HG02763 (cell line): Measurements from ENCODE around the gene GABRB3.

ENCODE experiments used
- ATAC-seq: cut with Tn5 transposase; IDR thresholded peaks from one replicate; pipeline ENCODE4 v1.9.1; 2021; ENCODE audit warnings: mild to moderate bottlenecking, moderate library complexity; ENCODE audit not compliant: unreplicated experiment

GABRB3 gene

DNA sequence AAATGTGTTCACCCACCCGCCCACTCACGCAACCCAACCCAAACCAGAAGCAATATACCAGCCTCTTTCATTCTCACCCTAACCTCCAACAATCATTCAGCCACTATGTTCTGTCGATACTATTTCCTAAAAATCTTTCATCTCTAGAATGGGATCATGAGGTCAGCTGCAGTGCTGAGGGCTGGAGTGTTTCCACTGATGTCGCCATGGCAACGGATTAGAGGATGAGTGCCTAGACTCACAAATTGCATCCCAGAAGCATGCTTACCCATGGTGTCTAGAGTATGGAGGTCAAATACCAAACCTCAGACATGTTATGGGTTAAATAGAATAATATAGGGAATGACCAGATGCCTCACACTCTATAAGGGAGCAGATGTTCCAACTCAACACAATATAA lies 138.5 kb downstream of the GABRB3 start:
- ATAC-seq: no peak

DNA sequence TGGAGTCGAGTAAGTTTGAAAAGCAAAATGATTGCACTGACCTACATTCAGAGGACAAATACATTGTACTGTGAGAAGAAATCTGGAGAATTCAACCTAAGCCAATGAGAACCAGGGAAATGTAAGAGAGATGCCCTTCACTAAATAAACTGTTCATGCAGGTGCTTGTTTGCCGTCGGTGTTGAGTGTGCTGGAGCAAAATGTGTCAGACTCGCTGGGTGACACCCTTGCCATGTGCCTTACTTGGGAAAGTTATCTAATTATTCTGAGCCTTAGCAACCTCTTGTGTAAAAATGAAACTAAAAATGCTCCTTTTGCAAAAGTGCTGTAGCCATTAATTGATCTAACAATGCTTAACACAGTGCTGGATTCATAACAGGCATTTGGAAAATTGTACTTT lies 140.4 kb downstream of the GABRB3 start:
- ATAC-seq: no peak

DNA sequence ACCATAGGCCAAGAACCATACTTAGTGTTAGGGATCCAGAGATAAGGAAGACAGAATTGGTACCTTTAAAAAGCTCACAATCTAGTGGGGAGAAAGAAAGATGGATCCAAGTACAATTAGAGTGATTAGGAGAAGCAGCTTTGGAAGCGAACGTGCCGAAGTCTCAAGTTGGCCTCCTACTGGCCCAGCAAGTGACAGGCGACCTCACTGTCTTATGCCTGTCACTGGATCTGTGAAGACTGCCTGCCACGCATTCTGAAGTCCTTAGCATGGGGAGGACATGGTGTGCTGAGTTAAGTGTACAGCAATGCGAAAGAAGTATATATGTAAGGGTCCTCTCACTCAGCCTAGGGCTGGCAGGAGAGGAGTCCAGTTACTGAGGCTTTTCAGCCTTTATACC lies 141.0 kb downstream of the GABRB3 start:
- ATAC-seq: no peak

DNA sequence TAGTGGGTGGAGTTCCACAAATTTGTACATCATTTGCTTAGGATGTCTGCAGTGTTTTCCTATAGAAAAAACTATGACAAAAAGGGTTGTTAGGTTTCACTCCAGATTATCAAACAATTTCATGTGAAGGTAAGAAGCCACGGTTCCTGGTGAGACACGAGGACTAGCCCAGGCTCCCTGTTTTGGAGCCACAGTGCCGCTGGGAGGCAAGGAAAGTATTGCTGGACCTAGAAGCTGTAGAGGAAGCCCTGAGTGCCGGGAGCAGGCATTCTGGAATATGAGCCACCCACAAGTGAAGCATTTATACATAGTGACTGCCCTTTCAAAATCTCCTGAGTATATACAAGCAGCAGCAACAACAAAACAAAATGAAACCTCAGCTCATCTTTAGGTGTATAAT lies 142.0 kb downstream of the GABRB3 start:
- no peak for ATAC-seq

DNA sequence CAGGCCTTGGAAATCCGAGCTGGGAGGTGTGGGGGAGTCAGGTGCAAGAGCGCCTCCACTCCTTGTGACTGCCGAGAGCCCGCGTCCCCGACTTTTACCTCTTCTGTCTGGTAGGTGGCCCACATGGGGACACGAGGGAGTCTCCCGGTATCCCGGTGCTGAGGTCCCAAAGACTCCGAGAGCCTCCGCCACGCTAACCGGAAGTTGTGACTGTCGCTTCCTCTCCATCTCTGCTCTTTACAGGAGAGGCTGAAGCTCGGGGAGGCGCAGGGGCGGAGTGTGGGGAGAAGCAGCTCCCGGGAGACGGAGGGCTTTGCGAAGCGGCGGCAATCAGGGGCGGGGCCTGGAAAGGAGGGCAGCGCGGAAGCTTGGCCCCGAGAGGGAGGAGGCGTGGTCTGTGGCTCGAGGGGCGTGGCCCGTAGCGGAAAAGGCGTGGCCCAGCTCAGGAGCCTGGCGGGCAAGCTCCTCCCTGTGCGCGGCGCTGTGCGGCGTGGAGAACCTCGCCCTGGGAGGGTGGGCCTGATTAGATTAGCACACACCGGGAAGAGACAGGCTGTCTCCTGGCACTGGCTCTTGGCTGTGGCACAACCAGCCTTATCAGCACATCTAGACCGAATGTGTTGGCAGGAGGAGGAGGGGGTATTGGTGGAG lies 143.9 kb downstream of the GABRB3 start:
- ATAC-seq: no peak

DNA sequence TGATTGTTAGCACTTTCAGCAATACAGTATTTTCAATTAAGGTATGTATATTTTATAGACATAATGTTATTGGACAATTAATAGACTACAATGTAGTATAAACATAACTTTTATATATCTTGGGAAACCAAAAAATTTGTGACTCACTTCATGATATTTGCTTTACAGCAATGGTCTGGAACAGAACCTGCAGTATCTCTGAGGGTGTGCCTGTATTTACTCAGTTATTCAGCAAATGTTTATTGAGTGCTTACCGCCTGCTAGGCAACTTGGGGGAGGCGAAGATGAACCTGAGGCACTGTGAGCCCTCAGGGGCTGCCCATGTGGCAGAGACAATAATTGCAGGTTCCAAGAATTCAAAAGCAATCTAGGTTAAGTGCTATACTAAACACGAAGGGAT lies 144.8 kb downstream of the GABRB3 start:
- no peak for ATAC-seq

DNA sequence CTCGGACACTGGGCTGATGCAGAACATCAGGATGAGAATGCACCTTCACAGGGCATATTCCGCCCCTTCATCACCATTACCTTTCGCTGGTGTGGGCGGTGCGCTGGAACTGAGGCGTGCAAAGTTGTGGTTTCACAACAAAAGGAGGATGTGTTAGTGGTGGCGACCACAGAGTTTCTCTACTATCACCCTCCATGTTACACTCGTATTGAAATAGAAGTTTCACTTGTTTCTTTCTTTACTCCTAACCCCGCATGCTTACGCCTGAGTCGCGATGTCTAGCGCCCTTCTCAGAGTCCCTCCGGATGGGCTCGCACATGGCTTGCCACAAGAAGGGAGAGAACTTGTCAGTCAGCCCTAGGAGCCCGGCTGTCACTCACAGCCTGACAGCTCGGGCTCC lies 148.7 kb downstream of the GABRB3 start:
- ATAC-seq: no peak

DNA sequence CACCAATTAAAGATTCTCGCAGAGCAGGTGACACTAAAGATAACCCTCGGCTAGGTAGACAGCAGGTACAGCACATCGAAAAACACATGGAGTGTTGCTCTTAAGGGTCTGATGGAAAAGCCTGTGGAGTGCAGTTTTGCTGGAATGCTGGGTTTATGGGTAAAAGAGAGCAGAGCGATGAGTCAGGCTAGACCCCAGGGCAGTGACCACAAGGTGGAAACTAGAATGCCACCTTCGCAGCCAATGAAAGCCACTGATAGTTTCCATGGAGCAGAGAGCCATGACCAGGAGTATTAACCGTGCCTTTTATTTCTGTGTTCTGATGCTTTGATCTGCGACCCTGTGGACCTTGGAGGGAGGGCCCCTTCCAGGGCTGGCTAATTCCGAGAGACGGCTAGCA lies 149.8 kb downstream of the GABRB3 start:
- no peak for ATAC-seq

DNA sequence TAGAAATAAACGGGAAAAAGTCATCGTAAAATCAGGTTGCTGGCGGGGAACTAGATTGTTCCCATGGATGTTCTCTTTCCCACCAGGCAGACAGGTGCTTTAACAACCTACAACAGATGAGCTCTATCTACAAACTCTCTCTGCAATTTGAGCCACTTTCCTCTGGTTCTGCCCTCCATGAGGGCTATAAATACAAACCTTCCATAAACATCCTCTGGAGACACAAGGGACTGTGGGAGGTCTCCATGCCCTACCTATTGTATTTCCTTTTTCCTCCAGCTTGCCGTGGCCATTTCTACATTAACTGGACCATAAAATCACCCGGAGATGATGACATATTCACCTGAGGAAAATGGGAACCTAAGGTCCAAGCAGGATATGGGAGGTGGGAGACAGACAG lies 151.1 kb downstream of the GABRB3 start:
- no peak for ATAC-seq

DNA sequence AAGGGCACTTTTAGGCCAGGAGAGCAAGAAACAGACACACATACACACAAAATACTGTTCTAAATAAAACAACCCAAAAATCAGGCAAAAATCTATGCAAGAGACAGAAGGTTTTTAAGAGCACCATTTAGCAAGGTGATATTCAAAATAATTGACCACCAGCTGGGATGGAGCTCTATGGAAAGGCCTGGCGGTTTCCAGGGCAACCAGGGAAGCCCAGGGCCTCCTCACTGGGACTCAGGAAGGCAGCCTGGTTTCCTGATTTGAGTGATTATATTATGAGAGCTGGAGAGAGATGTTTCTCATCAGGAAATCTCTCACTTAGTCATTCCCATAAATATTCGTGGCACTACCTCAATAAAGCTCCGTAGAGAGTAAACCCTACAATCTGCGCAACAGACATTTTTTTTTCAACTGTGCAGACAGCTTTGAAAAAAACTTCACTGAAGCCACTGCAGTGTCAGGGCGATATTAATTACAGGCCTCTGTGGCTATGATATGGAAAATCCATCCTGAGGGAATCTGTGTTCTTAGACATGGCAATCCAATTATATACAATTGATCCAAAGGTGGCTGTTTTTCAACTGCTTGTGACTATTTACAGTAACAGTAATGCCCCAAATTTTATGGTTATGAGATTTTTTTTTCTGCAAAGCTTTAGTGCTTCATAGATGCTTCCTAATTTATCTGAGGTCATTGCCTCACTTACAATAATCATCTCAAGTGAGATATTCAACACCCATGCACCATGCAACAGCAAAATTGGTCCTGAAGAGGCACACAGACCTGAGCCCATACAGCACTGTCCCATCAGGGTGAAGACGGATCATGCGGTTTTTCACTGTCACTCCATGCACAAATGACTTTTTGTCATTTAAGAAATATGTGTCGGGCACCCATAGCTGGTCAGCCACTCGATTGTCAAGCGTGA lies 152.1 kb downstream of the GABRB3 start:
- no peak for ATAC-seq

DNA sequence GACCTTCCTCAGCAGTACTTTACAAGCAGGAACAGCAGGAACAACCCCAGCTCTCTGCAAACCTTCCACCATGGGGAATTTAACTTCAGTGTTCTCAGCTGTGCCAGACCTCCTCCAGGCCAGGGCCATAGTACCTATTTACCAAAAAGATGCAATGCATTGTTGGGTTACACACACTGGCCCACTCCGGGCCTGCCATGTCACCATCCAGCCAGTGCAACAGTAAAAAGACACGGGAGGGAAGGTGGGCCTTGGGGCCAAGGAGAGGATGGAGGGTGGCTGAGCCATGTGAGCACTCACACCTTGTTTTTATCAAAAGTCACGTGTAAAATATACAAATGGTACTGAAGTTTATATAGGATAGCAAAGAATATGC lies 157.0 kb downstream of the GABRB3 start:
- no peak for ATAC-seq

DNA sequence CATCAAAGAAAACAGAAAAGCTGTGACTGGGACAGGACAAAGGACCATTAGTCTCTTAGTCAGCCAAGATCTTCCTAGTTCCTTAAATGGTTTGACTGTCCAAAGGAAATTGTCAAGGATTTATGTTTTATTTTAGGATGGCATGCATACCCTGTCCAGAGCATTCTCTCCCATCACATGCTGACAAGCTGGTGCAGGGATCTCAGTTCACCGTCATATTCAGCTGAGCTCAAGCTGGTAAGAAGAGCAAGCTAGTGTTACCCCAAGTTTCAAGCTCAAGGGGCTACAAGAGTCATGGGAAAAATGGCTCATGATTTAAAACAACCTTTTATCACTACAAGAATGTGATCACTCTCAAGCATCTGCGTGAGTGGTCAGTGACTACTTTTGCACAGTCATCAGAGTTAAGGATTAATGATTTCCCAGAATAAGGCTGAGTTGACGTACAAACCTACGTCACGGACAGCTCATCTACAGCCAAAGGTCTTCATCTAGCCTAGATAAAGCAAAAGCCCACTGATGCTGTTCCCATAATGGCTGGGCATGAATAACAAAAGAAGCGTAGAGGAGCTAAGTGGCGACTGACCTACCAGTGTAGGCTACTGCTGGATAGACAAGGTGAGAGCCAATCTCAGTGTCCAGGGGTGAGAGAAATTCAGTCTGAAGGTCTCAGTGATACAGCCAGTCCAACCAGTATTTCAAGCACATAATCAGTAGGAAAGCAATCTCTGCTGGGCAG lies 157.5 kb downstream of the GABRB3 start:
- ATAC-seq: no peak

DNA sequence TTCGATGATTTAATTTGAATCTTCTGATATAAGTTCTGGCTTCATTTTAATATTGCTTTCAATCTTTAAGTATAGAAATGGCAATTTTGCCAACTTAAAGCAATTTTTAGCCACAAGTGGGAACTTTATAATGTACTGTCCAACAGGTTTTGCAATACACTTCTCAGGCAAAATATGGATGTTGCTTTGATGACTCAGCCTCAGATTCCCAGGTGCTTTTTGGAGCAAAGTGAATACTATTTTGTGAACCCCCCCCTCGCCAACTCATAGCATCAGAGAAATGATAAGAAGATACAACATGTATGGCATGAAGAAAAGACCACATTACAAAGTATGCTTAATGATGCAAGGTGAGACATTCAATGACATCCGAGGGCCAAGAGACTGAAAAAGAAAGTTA lies 158.1 kb downstream of the GABRB3 start:
- ATAC-seq: no peak

DNA sequence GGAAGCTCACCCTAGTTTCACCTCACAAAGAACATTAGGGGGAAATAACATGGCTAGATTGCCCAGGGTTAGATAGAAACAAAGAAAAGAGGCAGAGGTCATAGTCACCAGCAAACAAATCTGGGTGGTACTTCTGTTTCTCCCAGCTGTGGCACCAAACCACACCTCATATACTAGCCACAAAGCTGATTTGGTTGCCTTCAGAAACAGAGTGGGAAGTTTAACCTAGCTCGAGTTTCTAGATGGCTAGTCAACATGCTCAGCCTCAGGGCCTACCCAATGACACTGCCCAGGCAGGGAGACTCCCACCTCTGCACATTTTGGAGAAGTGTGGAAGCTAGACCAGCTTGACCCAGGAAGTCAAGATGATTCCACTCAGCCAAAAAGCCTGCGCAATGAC lies 174.2 kb downstream of the GABRB3 start:
- ATAC-seq: no peak

DNA sequence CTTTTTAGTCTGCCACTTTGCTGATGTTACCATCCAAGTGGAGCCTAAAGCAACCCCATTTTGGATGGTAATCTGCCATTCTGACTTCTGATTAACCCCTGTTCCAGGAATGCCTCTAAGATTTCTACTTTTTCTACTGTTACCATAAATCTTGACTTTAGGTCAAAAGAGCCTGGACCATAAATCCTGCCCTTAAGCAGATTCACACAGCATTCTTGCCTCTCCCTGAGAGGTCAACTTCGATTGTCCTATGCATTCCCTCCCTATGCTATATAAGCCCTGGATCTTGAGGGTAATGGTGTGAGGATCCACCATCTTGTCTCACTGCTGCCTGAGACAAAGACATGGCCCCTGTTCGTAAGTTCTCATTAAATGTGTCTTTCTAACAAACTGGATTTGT lies 177.3 kb downstream of the GABRB3 start:
- ATAC-seq: no peak

DNA sequence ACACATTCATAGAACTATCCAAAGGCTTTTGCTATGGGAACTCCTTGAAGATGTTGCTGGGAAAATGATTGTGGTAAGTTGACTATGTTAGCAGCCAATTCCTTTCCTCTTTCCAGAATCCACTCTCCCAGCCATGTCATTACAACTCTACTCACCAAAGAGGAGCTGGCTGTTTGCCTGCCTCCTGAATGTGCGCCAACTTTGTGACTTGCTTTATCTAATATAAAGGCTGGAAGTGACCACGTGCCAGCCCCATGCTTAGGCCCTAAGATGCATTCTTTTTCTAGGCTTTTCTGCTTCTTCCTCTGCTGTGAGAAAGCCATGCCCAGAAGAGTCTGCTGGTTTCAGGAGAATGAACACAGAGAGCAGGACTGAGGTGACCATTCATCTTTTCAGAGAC lies 182.2 kb downstream of the GABRB3 start:
- no peak for ATAC-seq

DNA sequence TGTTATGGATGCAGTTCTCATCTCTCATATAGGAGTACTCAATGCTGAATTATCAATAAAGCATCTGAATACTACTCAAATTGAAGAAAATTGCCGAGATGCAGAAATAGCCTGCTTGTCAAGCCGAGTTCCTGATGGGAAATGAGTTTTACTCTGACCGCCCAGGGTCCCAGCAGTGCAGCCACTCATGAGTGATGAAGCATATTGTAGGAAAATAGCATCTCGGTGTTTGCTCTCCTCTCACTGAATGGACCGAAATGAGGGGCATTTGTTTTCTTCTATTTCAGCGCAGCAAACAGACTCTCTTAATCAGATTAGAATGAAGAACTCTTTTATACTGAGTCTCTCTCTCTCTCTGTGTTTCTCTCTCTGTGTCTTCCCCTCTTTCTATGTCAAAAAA lies 190.0 kb downstream of the GABRB3 start:
- no peak for ATAC-seq

DNA sequence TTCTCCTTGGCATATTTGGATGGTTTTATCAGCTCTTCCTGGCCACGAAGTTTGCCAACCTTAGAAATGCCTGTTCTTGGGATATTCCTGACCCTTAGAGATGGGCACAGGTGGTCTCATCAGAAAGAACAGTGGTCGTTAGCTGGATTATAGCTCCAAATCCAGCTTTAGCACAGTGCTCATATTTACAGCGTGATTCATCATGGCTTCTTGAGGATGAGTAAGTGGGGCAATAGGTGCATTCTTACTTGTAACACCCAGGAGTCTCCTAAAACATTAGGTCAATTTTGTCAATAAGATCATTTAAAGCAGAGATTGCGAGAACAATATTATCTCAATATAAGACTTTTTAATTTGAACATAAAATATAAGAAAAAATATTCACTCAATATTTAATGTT lies 191.9 kb downstream of the GABRB3 start:
- no peak for ATAC-seq

DNA sequence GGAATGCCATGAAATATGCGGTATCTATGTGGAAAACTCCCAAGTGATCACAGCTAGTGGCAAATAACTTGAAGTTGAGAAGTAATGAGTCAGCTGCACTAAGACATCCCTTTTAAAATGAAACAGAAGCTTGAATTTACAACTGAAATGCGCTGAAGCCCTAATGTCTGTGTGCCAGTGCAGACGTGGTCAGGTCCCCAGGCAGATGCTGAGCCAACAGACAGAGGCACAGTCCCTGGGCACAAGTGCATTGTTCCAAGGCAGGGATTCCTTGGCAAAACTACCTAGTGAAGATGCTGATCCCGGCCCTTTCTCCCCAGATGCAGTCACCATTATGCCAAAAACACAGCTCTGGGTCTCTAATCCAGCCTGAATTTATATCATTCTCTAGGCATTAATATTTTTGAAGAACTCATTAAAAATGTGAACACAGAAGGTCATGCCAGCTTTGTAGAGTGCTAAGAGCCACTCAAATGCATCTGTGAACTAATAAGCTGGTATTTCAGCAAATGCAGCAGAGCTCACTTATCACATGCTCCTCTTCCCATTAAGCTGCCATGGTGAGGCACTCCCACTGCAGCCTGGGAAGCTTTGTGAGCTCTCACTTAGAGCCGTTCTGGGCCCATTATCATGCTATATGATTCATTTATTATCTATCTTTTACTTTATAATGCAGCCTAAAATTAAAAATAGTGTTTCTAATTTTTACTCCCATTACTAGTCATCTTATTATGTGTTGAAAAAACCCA lies 200.1 kb downstream of the GABRB3 start:
- no peak for ATAC-seq

DNA sequence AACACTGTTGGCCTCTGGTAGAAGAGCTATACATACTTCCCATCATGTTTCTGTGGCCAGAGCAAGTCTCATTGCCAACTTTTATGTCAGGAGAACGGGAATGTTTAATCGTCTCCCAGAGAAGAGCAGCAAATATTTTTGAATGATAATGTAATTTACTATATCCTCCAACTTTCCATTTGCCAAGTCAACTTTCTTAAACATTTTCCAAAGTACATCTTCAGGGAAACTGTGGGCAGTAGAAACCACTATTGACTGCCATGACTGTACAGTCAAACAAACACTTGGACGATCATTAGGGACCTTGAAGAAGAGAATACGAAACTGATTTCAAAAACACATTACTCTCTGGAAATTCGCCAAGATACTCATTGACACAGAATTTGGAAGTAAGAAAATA lies 201.5 kb downstream of the GABRB3 start:
- ATAC-seq: no peak

DNA sequence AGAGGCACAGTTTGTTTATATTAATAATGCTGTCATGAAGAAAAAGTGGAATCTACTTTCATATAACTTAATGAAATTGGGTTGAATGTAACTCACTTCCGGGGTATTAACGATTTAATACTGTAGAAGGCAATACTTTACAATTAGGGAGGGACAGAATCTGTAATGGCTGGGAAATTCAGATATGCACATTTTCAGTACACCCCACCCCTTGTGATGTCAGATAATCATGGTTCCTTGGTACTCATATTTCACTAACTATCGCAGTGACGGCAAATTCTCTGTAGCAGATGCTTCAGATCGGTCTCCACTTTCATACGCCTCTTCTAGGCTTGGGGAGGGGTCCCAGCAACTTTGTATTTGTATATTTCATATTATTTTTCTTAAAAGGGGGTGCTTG lies 207.3 kb downstream of the GABRB3 start:
- ATAC-seq: no peak
